ENCODE data around the gene TBC1D10B.

The TBC1D10B gene, protein sequence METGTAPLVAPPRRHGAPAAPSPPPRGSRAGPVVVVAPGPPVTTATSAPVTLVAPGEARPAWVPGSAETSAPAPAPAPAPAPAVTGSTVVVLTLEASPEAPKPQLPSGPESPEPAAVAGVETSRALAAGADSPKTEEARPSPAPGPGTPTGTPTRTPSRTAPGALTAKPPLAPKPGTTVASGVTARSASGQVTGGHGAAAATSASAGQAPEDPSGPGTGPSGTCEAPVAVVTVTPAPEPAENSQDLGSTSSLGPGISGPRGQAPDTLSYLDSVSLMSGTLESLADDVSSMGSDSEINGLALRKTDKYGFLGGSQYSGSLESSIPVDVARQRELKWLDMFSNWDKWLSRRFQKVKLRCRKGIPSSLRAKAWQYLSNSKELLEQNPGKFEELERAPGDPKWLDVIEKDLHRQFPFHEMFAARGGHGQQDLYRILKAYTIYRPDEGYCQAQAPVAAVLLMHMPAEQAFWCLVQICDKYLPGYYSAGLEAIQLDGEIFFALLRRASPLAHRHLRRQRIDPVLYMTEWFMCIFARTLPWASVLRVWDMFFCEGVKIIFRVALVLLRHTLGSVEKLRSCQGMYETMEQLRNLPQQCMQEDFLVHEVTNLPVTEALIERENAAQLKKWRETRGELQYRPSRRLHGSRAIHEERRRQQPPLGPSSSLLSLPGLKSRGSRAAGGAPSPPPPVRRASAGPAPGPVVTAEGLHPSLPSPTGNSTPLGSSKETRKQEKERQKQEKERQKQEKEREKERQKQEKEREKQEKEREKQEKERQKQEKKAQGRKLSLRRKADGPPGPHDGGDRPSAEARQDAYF

DNA sequence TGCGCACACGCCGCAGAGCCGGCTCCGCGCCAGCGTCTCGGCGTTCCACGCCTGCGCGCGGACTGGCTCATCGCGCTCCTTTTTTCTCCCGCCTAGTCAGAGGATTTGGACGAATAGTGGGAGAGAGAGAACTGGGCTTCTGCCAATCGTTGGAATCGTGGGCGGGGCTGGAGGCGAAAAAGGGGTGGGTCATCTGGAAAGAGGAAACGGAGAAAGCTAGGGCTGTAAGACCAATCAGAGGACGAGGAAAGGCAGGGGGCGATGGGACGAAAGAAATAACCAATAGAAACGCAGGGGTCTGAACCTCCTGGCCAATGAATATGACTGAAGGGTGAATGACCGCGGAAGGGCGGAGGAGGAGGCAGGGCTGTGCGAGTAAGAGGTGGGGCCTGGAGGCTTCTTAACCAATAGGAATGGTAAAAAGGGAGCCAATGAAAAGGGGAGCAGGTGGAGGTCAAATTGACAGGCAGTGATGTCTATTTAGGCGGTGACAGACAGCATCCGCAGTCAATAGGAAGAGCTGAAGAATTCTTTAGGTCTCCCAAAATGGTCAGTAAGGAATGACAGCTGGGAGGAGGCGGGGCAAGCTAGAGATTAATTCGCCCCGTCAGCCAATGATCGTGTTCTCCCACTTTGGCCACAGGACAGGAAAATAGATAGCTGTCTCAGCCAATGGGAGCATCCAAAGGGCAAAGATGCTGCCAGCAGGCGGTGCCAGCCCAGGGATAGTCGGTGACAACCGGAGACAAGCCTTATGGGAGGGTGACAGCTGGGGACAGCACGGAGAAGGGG, at the start of gene TBC1D10B:
Gene TBC1D10B (minus strand): TSS at position 39 of the 792 bp plus-strand sequence. CDS start 311 bp downstream, outside the sequence.
- peak; percentile 99 for DNase-seq

DNA sequence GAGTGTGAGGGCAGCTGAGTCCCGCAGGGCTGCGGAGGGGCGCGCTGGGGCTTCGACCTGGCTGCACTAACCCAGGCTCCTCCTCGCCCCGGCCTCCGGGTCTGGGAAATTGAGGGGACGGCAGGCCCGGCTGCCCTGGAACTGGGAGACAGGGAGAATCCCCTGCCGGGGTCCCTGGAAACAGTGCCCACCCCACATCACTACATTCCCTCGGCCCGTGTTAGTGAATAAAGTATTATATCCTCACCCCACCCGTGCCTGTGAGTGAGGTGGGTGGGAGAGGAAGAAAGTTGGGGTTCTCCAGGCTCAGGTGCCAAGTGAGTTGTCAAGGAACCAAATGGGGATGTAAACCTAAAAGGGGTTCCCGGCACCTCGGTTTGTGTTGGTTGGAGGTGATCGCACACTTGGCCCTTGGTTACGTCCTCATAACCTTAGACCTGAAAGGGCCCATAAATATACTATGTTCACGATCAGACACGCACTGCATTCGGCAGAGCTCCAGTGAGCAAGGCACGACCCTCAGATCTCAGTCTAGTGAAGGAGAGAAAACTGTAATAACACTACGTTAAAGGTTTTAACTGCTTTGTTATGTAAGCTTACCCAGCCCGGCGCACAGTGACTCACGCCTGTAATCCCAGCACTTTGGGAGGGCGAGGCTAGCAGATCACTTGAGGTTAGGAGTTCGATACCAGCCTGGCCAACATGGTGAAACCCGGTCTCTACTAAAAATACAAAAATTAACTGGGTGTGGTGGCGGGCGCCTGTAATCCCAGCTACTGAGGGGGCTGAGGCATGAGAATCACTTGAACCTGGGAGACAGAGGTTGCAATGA, 48.3 kb upstream of the TBC1D10B start:
- no peak for DNase-seq

DNA sequence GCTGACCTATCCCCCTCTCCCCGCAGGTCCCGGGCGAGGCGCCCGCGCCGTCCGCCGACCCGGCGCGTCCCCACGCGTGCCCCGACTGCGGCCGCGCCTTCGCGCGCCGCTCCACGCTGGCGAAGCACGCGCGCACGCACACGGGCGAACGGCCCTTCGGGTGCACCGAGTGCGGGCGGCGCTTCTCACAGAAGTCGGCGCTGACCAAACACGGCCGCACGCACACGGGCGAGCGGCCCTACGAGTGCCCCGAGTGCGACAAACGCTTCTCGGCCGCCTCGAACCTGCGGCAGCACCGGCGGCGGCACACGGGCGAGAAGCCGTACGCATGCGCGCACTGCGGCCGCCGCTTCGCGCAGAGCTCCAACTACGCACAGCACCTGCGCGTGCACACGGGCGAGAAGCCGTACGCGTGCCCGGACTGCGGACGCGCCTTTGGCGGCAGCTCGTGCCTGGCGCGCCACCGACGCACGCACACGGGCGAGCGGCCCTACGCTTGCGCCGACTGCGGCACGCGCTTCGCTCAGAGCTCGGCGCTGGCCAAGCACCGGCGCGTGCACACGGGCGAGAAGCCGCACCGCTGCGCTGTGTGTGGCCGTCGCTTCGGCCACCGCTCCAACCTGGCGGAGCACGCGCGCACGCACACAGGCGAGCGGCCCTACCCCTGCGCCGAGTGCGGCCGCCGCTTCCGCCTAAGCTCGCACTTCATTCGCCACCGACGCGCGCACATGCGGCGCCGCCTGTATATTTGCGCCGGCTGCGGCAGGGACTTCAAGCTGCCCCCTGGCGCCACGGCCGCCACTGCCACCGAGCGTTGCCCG, 47.4 kb upstream of the TBC1D10B start:
- peak; percentile 95 for DNase-seq

DNA sequence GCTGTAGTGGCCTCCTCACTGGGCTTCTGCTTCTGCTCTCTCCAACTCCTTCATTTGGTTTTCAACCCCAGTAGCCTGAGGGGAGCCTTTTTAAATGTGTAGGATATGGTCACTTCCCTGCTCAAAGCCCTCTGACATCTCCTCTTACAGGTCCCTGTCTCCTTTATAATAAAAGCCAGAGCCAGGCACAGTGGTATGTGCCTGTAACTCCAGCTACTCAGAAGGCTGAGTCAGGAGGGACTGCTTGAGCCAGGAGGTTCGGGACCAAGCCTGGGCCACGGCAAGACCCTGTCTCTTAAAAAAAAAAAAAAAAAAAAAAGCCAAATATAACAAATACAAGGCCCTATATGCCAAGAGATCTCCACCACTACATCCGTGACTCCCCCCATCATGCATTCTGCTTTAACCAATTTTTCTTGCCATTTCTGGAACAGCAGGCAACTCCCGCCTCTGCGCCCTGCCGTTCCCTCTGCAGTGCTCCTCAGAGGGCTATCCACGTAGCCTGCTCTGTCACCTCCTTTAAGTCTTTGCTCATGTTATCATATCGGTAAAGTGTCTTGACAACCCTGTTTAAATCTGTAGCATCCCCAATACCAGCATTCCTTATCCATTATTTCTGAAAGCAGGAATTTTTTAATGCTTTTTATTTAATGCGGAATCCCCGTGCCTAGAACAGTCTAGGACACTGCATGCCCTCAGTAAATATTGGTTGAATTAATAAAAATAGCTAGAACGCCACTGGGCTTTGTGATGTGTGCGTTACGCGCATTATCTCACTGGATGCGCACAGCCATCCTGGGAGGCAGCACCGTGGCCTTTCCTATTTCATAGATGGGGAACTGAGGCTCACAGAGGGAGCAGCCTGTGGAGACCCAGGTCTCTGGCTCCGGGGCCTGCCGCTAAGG, 46.6 kb upstream of the TBC1D10B start:
- no peak for DNase-seq

DNA sequence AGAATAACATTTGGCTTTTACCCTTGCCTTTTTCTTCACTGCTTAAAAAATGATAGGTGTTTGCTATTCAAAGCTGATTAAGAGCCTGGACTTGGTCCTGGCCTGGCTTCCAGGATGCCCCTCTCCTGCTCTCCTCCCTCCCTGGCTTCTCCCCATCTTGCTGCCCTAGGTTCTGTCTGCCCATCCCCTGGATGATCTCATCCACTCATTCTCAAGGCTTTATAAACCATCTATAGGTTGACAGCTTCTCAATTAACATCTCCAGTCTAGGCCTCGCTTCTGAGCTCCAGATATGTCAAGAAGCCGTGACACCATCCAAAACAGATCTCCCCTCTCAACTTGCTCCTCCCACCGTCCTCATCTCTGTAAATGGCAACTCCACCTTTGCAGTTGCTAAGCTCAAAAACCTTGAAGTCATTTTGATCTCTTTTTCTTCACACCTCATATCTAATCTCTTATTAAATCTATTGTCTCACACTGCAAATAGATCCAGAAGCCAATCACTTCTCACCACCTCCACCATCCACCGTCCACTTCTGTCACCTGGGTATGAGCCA, 45.8 kb upstream of the TBC1D10B start:
- DNase-seq: no peak

DNA sequence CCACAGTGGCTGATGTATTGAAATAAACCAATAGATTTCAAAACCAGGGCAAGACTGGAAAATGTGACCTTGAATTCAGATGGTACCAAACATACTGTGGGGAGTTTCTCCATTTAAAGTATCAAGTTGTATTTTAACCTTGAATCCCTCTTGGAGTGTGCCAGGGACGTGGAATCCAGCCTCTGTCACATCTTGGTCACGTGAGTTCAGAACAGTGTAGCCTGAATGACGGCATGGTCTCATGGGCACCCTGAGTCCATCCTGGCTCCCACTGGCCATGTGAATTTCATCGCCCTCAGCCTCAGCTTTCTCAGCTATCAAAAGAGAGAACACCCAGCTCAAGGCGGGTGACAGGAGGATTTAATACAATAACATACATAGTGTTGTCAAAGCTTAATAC, 43.9 kb upstream of the TBC1D10B start:
- DNase-seq: no peak

DNA sequence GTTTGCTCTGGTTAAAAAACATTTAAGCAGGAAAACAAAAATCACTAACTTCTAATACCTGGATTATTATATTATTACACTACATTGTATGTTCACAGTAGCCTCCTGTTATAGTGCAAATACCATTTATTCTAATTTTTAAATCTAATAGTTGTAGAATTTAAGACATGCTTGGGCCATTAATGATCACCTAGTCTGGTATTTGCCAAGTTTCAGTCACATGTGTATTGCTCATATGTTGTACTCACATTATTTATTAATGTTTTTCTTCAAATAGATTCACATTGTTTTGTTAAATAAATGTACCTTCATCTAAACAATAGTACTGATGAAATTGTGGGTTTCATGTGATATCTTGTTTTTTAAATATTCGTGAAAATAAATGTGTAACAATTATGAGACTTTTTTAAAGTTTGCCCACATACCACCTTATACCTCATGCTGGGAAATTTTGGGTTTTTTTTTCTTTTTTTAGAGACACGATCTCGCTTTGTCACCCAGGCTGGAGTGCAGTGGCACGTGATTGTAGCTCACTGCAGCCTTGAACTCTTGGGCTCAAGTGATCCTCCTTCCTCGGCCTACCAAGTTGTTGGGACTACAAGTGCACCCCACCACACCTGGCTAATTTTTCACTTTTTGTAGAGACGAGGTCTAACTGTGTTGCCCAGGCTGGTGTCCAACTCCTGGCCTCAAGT, 43.0 kb upstream of the TBC1D10B start:
- DNase-seq: no peak

DNA sequence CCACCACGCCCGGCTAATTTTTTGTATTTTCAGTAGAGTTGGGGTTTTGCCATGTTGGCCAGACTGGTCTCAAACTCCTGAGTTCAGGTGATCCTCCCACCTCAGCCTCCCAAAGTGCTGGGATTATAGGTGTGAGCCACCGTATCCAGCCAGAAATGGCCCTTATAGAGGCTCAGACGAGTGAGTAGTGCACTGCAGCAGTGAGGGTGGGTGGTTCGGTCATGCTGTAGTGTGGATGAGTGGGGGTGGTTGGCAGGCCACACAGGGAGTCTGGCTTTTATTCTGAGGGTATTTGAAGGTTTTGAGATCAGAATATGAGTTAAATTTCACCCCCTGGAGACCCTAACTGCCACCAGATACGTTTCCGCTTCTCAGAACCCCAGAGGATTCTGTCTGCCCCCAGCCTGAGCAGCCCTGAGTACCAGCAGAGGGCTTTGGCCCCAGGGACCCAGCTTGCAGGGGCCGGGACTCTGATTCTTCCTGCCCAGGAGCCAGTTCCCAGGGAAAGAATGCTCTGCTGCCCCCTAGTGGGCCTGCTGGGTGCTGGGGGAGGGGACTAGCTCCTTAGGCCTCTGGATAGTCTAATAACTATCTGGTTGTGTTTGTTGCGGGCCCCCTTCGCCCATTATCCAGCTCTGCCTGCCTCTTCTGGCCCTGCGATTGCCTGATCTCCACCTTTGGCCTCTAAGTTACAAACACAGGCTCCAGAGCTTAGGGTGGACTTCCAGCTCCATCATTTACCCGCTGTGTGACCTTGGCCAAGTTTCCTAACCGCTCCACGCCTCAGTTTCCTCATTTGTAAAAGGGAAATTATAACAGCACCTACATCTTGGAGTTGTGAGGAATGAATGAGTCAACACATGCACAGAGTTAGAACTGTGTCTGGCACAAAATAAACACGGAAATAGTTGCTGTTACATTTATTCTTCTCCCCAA, 39.1 kb upstream of the TBC1D10B start:
- DNase-seq: peak; percentile 98

DNA sequence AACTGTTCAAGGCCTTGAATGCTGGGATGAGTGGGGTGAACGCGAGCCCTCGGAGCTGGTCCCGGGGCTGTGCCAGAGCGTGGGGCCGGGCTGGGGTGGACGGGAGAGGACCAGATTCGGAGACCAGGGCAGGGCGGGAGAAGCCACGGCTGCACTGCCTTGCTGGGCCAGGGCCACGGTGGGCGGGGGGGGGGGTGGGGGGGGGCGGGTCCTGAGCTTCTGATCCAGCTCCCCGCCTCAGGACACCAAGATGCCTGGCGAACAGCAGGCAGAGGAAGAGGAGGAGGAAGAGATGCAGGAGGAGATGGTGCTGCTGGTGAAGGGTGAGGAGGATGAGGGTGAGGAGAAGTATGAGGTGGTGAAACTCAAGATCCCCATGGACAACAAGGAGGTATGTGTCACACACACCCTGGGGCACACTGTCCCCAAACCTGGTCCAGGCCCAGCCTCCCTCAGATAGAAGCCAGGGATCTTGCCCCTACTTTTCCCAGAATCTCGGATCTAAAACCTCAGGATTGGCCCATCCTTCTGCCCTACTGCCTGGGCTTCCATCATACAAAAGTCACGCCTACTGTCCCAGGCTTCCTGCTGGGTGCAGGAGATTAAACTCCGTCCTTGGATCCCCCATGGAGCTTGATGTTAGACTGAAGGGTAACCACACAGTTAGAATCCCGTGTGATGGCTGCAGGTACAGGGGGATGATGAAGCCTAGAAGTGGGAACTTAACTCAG, 37.7 kb upstream of the TBC1D10B start:
- no peak for DNase-seq

DNA sequence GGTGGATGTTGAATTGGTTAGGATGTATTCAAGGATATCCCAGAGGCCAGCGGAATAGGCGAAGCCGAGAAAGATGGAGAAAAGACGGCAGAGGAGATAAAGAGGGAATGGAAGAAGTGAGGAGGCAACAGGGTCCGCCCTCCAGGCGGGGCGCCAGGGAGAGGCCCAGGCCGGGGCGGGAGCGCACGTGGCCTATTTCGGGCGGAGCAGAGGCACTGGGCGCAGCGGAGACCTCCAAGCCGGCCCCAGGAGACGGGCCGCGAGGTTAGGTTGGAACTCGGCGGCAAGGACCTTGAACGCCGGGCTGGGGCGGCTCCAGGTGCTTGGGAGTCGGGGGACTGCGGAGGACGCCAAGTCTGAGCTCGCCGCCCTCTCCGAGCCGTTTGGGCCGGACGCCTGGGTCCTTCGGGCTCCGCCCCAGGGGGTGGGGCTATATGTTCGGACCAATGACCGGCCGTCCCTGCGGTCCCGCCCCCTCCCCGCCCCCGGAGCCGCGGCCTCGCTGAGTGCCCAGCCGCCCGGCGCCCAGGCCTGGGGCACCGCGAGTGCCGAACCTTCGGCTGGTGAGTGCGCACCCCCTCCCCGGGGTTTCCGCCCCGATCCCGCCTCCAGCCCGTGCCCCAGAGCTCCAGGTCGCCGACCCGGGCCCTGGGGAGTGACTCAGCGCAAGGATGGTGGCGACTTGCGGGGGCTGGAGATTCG, 37.0 kb upstream of the TBC1D10B start, which contains the start of gene ZNF771:
Gene ZNF771 (plus strand): TSS at position 505 of the 702 bp plus-strand sequence. CDS start 448 bp downstream, outside the sequence.
- peak; percentile 97 for DNase-seq

DNA sequence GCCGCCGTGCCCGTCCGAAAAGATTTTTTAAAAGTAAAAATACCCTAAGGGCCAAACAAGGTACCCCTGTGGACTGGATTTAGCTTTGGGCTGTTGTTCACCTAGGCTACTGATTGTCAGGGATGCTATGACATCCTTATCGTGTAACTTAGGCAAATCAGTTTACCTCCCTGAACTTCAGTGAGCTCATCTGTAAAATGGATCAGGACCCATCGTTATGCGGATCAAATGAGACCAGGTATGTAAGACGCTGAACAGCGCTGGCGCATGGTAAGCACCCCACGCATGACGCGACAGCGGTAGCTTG, 36.5 kb upstream of the TBC1D10B start:
- no peak for DNase-seq

DNA sequence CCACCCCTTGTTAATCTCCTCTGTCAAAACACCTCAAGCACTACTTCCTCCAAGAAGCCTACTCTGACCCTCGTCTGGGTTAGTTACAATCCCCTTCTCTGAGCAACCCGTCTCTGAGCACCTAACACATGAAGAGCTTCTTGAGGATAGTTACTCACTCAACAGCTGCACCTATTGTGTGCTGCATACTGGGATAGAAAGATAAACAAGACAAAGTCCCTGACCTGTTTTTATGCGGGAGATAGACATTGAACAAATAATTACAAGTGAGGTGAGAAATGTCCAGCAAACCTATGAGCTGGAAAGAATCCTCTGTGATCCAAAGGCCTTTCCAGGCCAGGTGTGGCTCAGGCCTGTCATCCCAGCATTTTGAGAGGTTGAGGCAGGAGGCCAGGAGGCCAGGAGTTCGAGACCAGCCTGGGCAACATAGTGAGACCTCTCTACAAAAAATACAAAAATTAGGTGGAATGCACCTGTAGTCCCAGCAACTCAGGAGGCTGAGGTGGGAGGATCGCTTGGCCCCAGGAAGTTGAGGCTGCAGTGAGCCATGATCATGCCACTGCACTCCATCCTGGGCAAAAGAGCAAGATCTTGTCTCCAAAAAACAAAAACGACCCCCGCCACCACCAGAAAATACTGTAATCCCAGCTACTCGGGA, 31.6 kb upstream of the TBC1D10B start:
- no peak for DNase-seq

DNA sequence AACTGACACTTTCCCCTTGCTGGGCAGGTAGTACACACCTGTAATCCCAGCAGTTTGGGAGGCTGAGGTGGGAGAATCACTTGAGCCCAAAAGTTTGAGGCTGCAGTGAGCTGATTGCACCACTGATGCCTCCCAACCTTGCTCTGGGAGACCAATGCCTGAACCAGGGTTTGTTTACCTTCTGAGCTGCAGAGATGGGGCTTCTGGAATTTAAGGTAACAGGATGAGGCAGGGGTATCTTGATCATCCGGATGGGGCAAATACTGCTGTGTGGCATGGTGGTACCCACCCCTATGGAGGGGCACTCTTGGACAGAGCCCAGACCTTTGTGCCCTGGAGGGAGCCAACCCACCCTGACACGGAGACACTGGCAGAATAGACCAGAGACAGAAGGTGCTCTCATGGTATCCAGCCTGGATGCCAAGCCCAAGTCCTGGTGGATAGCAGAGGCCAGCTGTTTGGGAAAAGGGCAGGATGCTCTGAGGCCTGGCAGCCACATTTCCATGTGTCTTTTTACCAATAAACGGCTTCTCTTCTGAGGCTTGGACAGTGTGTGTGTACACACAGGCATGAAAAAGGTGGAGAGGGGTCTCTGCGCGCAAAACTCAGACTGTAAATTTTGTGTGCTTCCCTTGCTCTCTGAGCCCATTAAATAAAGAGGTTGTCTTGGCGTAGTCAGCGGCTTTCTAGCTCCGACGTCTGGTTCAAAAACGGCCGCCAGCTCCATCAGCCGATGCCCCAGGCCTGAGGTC, 29.3 kb upstream of the TBC1D10B start:
- DNase-seq: no peak

DNA sequence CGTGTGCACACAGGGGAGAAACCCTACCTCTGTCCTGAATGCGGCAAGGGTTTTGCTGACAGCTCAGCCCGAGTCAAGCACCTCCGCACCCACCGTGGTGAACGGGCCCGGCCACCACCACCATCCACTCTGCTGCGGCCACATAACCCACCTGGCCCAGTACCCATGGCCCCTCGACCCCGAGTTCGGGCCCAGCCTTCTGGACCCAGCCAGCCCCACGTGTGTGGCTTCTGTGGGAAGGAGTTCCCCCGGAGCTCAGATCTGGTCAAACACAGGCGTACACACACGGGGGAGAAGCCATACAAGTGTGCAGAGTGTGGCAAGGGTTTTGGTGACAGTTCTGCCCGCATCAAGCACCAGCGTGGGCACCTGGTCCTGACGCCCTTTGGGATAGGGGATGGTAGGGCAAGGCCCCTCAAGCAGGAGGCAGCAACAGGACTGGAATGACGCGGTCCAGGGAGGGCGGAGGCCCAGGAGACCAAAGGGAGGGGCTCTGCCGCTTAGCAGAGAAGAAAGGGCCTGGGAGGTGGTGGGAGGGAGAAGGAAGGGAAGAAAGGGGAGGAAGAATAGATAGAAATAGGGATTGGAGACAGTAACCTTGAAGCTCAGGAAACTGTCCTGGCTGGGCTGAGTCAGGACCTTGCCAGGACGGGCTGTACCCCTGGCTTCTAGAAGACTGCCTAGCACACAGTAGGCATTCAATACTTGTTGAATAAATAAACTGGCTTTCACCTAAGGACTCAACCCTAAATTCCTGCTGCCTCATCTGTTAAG, 28.6 kb upstream of the TBC1D10B start:
- DNase-seq: no peak
